Naive B cell (primary cell): Measurements from ENCODE around the gene PTGDR. TPM values are rescaled to one million over a fixed set of nuclear protein-coding genes. Genes with fewer than 3 reads are reported as not detected.

Experiments used
- ATAC-seq, 2 donors: fragments of 150-1000 bp; cut with Tn5 transposase; 2 replicates each; pipeline ENCODE4 v1.10.0; 2021; ENCODE audit warnings: low read depth in 2 of 2, mild to moderate bottlenecking in 2 of 2, moderate library complexity in 2 of 2
- DNase-seq: peaks from one replicate; pipeline ENCODE4 v3.0.0; 2022
- H3K27ac Mint-ChIP-seq, 6 donors: one replicate each; pipeline ENCODE4 v1.8.0; 2020 to 2022; ENCODE audit warnings: mild to moderate bottlenecking in 6 of 6, mixed read lengths in 6 of 6, moderate library complexity in 5 of 6, inconsistent platforms in 2 of 6
- H3K27me3 Mint-ChIP-seq, 3 donors: one replicate each; pipeline ENCODE4 v1.8.0; 2021 to 2022; ENCODE audit warnings: mixed read lengths in 3 of 3, mild to moderate bottlenecking in 1 of 3
- H3K36me3 Mint-ChIP-seq, 2 donors: one replicate each; pipeline ENCODE4 v1.8.0; 2020 to 2022; ENCODE audit warnings: mixed read lengths in 2 of 2, inconsistent platforms in 1 of 2, mild to moderate bottlenecking in 1 of 2
- H3K4me1 Mint-ChIP-seq, 3 donors: one replicate each; pipeline ENCODE4 v1.8.0; 2020 to 2022; ENCODE audit warnings: mixed read lengths in 3 of 3, inconsistent platforms in 1 of 3, mild to moderate bottlenecking in 1 of 3, moderate library complexity in 1 of 3
- H3K4me3 Mint-ChIP-seq, 8 donors: one replicate each; pipeline ENCODE4 v1.8.0; 2020 to 2022; ENCODE audit warnings: mild to moderate bottlenecking in 8 of 8, mixed read lengths in 8 of 8, moderate library complexity in 8 of 8, inconsistent platforms in 2 of 8
- H3K9me3 Mint-ChIP-seq, 7 donors: one replicate each; pipeline ENCODE4 v1.8.0; 2020 to 2022; ENCODE audit warnings: mixed read lengths in 7 of 7, mild to moderate bottlenecking in 5 of 7, inconsistent platforms in 2 of 7, moderate library complexity in 1 of 7
- polyA plus RNA-seq, 6 donors: library from polyadenylated mRNA; unstranded; fragments of 300-500 nt; fragmentation: Illumina TruSeq; gene quantifications; one replicate each; pipeline ENCODE4 v1.2.3, GENCODE V29; 2021; ENCODE audit warnings: low read depth in 6 of 6

PTGDR gene
- polyA plus RNA-seq, 6 donors from 2014 or later: 0.16 to 0.61 (median 0.23) TPM; not detected in 2

GRCh38 chr14:52303236-52303635, 35.7 kb downstream of the PTGDR start:
- ATAC-seq (no peak), DNase-seq (no peak)
- H3K27me3 Mint-ChIP-seq: peaks cover 21 to 35% (median 24%) of the 10 kb centered on the region in 3 donors
- no peaks in the 10 kb centered on the region for H3K36me3 Mint-ChIP-seq
- no peak overlapping the region for H3K4me3 Mint-ChIP-seq
- no peaks in the 10 kb centered on the region for H3K4me1 Mint-ChIP-seq
- H3K9me3 Mint-ChIP-seq: no peaks in the 10 kb centered on the region
- H3K27ac Mint-ChIP-seq: no peak overlapping the region

GRCh38 chr14:52304248-52304904, 36.9 kb downstream of the PTGDR start:
- Mint-ChIP-seq H3K9me3 (no peaks in the 10 kb centered on the region), H3K36me3 (no peaks in the 10 kb centered on the region), H3K27ac (no peak overlapping the region), H3K4me1 (no peaks in the 10 kb centered on the region), H3K4me3 (no peak overlapping the region), H3K27me3 (peaks cover 21 to 40% (median 28%) of the 10 kb centered on the region in 3 donors)
- ATAC-seq (no peak), DNase-seq (no peak)

GRCh38 chr14:52305014-52305413, 37.5 kb downstream of the PTGDR start:
- no peaks in the 10 kb centered on the region for H3K36me3 Mint-ChIP-seq
- H3K4me1 Mint-ChIP-seq: no peaks in the 10 kb centered on the region
- no peak overlapping the region for H3K4me3 Mint-ChIP-seq
- H3K27me3 Mint-ChIP-seq: peaks cover 21 to 42% (median 23%) of the 10 kb centered on the region in 3 donors
- no peak for ATAC-seq
- H3K27ac Mint-ChIP-seq: no peak overlapping the region
- no peaks in the 10 kb centered on the region for H3K9me3 Mint-ChIP-seq
- no peak for DNase-seq

DNA sequence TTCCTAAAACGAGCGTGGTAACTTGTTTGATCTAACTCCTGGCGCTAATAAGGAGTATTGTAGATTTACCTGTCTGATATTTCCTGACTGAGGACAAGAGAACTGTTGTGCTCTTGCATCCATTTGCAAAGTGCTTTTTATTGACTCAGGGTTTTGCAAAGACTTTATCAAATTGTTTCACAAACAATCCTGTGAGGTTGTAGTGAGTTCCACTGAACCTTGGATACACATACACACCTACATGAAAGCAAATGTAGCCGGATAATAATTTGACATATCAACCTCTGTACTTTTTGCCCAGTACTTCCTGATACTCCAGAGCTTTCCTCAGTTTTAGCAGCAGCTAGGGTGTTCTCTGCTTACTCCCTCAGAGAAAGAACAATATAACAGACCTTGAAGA, 39.9 kb downstream of the PTGDR start:
- peaks cover 21 to 38% (median 36%) of the 10 kb centered on the region in 3 donors for H3K27me3 Mint-ChIP-seq
- H3K36me3 Mint-ChIP-seq: no peaks in the 10 kb centered on the region
- DNase-seq: no peak
- no peak for ATAC-seq
- no peak overlapping the region for H3K4me3 Mint-ChIP-seq
- peaks cover 0 to 4% (median 0%) of the 10 kb centered on the region in 7 donors for H3K9me3 Mint-ChIP-seq
- no peak overlapping the region for H3K27ac Mint-ChIP-seq
- H3K4me1 Mint-ChIP-seq: peaks cover 13 to 20% (median 18%) of the 10 kb centered on the region in 3 donors

- Mint-ChIP-seq H3K27ac (no peak overlapping the region), H3K27me3 (peaks cover 21 to 35% (median 32%) of the 10 kb centered on the region in 3 donors), H3K4me3 (no peak overlapping the region), H3K4me1 (peaks cover 17 to 26% (median 23%) of the 10 kb centered on the region in 3 donors), H3K36me3 (no peaks in the 10 kb centered on the region), H3K9me3 (peaks cover 0 to 4% (median 0%) of the 10 kb centered on the region in 7 donors)
- no peak for ATAC-seq
- no peak for DNase-seq
These were observed 40.4 kb downstream of the PTGDR start for GRCh38 chr14:52307905-52308304.

DNA sequence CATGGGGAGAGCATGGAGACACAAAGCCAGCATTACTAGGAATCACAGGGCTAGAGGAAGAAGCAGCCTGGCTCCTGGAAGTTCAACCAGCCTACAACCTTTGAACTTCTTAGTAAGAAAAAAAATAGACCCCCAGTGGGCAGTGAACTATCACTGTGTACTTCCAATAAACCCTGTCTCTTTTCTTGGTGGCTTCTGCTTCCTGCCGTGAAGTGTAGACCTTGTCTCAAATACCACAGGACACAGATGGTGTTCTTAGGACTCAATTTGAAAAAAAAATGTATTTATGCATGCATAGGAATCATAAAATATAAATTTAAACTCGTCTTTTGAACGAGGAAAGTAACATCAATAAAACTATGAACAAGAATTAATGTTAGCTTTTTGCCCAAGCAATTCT, 43.0 kb downstream of the PTGDR start:
- Mint-ChIP-seq H3K9me3 (peaks cover 0 to 4% (median 0%) of the 10 kb centered on the region in 7 donors), H3K27ac (no peak overlapping the region), H3K4me3 (peak overlapping the region in 1 of 8 donors; percentile 10), H3K36me3 (peaks cover 0 to 10% of the 10 kb centered on the region in 2 donors), H3K27me3 (peaks cover 30 to 44% (median 40%) of the 10 kb centered on the region in 3 donors), H3K4me1 (peaks cover 38 to 49% (median 48%) of the 10 kb centered on the region in 3 donors)
- ATAC-seq (no peak), DNase-seq (no peak)

GRCh38 chr14:52312931-52313355, 45.4 kb downstream of the PTGDR start:
- H3K27ac Mint-ChIP-seq: no peak overlapping the region
- ATAC-seq (no peak), DNase-seq (no peak)
- H3K9me3 Mint-ChIP-seq: peaks cover 0 to 4% (median 0%) of the 10 kb centered on the region in 7 donors
- peaks cover 38 to 61% (median 61%) of the 10 kb centered on the region in 3 donors for H3K27me3 Mint-ChIP-seq
- peak overlapping the region in 7 of 8 donors; percentile 67 to 94 (median 87) for H3K4me3 Mint-ChIP-seq
- peaks cover 39 to 53% (median 53%) of the 10 kb centered on the region in 3 donors for H3K4me1 Mint-ChIP-seq
- peaks cover 0 to 12% of the 10 kb centered on the region in 2 donors for H3K36me3 Mint-ChIP-seq

GRCh38 chr14:52313462-52313861, 46.0 kb downstream of the PTGDR start:
- H3K36me3 Mint-ChIP-seq: peaks cover 0 to 12% of the 10 kb centered on the region in 2 donors
- H3K27me3 Mint-ChIP-seq: peaks cover 40 to 66% (median 63%) of the 10 kb centered on the region in 3 donors
- DNase-seq (no peak), ATAC-seq (no peak)
- peaks cover 39 to 53% (median 53%) of the 10 kb centered on the region in 3 donors for H3K4me1 Mint-ChIP-seq
- H3K9me3 Mint-ChIP-seq: peaks cover 0 to 4% (median 0%) of the 10 kb centered on the region in 7 donors
- H3K27ac Mint-ChIP-seq: peak overlapping the region in 3 of 6 donors; percentile 27 to 77 (median 66)
- H3K4me3 Mint-ChIP-seq: peak overlapping the region; percentile 67 to 94 (median 88)

DNA sequence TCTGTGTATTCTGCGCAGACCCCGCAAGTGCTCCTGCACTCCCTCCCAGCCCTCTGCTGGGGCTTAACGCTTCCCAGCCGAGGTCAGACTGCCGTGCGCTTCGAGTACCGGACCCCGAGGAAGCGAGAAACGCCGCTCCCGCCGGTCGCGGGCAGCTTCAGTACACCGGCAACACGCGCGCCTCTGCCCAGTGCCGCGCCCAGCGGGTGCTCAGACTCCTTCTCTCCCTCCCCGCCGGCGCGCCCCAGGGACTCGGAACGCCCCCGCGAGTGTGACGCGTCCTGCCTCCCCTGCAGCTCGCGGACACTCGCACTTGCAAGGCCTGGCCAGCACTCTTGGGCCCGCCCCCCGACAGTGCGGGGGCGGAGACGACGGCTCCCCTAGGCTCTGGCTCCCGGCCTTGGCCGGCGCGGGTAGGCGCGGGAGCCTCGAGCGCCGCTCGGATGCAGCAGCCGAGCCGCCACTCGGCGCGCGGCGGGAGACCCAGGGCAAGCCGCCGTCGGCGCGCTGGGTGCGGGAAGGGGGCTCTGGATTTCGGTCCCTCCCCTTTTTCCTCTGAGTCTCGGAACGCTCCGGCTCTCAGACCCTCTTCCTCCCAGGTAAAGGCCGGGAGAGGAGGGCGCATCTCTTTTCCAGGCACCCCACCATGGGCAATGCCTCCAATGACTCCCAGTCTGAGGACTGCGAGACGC, 46.6 kb downstream of the PTGDR start, which contains the start of gene PTGER2:
PTGER2 (plus strand) TSS at position 410 of the 692 bp plus-strand sequence; CDS start at position 647, 237 bp downstream.
- peak; percentile 23 for DNase-seq
- H3K36me3 Mint-ChIP-seq: peaks cover 0 to 12% of the 10 kb centered on the region in 2 donors
- peak within 1 kb of the TSS; percentile 69 to 94 (median 92) for H3K4me3 Mint-ChIP-seq
- H3K27ac Mint-ChIP-seq: peak within 1 kb of the TSS in 5 of 6 donors; percentile 56 to 92 (median 89)
- H3K9me3 Mint-ChIP-seq: peaks cover 0 to 4% (median 0%) of the 10 kb centered on the region in 7 donors
- H3K4me1 Mint-ChIP-seq: peaks cover 39 to 53% (median 53%) of the 10 kb centered on the region in 3 donors
- peaks cover 46 to 71% (median 68%) of the 10 kb centered on the region in 3 donors for H3K27me3 Mint-ChIP-seq
- ATAC-seq: peak; percentile 21 to 26

DNA sequence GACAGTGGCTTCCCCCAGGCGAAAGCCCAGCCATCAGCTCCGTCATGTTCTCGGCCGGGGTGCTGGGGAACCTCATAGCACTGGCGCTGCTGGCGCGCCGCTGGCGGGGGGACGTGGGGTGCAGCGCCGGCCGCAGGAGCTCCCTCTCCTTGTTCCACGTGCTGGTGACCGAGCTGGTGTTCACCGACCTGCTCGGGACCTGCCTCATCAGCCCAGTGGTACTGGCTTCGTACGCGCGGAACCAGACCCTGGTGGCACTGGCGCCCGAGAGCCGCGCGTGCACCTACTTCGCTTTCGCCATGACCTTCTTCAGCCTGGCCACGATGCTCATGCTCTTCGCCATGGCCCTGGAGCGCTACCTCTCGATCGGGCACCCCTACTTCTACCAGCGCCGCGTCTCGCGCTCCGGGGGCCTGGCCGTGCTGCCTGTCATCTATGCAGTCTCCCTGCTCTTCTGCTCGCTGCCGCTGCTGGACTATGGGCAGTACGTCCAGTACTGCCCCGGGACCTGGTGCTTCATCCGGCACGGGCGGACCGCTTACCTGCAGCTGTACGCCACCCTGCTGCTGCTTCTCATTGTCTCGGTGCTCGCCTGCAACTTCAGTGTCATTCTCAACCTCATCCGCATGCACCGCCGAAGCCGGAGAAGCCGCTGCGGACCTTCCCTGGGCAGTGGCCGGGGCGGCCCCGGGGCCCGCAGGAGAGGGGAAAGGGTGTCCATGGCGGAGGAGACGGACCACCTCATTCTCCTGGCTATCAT, 47.3 kb downstream of the PTGDR start:
- H3K4me1 Mint-ChIP-seq: peaks cover 39 to 53% (median 53%) of the 10 kb centered on the region in 3 donors
- peak overlapping the region in 5 of 6 donors; percentile 54 to 92 (median 89) for H3K27ac Mint-ChIP-seq
- peaks cover 0 to 4% (median 0%) of the 10 kb centered on the region in 7 donors for H3K9me3 Mint-ChIP-seq
- peaks cover 0 to 12% of the 10 kb centered on the region in 2 donors for H3K36me3 Mint-ChIP-seq
- DNase-seq (peak; percentile 18), ATAC-seq (peak; percentile 22 to 28)
- peaks cover 50 to 72% (median 70%) of the 10 kb centered on the region in 3 donors for H3K27me3 Mint-ChIP-seq
- peak overlapping the region; percentile 69 to 94 (median 92) for H3K4me3 Mint-ChIP-seq

DNA sequence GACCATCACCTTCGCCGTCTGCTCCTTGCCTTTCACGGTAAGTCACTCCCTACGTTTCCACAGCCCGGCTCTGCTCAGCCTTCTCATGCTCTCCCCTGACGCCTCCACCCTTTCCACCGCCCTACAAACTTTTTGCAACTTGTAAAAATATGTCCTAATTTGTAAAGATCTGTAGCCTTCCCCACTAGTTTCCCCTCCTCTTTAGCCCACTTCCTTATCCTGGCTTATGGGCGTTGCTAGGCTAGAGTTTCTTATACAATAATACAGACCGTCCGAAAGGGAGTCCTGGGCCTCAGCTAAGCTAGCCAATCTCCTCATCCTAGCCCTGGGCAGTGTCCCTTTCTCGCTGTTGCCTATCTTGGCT, 47.8 kb downstream of the PTGDR start:
- H3K36me3 Mint-ChIP-seq: peaks cover 0 to 12% of the 10 kb centered on the region in 2 donors
- ATAC-seq: peak in 1 of 2 donors; percentile 16
- peaks cover 55 to 78% (median 76%) of the 10 kb centered on the region in 3 donors for H3K27me3 Mint-ChIP-seq
- peak; percentile 11 for DNase-seq
- H3K4me1 Mint-ChIP-seq: peaks cover 39 to 53% (median 52%) of the 10 kb centered on the region in 3 donors
- peak overlapping the region; percentile 69 to 94 (median 92) for H3K4me3 Mint-ChIP-seq
- peaks cover 0 to 5% (median 0%) of the 10 kb centered on the region in 7 donors for H3K9me3 Mint-ChIP-seq
- H3K27ac Mint-ChIP-seq: peak overlapping the region in 3 of 6 donors; percentile 54 to 92 (median 61)

DNA sequence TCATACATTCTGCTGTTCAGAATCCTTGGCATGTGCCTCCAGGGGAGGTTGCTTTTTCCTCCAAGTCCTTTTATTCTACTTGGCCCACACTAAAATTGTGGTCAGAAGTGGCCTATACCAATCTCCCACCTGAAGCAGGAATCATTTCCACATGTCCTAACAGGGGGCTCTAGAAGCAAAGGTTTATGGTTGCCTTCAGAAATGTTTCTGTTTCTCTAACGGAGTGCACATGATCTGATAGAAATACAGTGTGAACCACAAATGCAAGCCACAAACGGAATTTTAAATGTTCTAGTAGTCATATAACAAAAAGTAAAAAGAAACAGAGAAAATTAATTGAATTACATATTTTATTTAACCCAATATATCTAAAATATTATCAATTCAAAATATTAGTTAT, 50.6 kb downstream of the PTGDR start:
- Mint-ChIP-seq H3K9me3 (peaks cover 4 to 22% (median 14%) of the 10 kb centered on the region in 7 donors), H3K27me3 (peaks cover 55 to 74% (median 73%) of the 10 kb centered on the region in 3 donors), H3K4me3 (no peak overlapping the region), H3K36me3 (peaks cover 0 to 20% of the 10 kb centered on the region in 2 donors), H3K27ac (no peak overlapping the region), H3K4me1 (peaks cover 22 to 28% (median 26%) of the 10 kb centered on the region in 3 donors)
- DNase-seq: no peak
- ATAC-seq: no peak
